T-cell (primary cell): ENCODE data around the gene RGPD8. TPM values are rescaled to one million over a fixed set of nuclear protein-coding genes. Genes with fewer than 3 reads are reported as not detected.
"Not testable (repeated sequence)": the region's sequence is repeated elsewhere in the genome, so short reads cannot be mapped to it uniquely, and the experiment has no call there.

ENCODE experiments used
- ATAC-seq, 4 experiments: fragments of 200-7000 bp in 3 of 4; fragments of 150-1000 bp in 1 of 4; cut with Tn5 transposase; replicated peaks in 1 of 4; 1 replicate in 3 of 4; 2 replicates in 1 of 4; pipeline ENCODE4 v1.10.0; 2021; ENCODE audit warnings: moderate library complexity in 3 of 4, mild to moderate bottlenecking in 2 of 4, moderate number of reproducible peaks in 1 of 4
- CTCF ChIA-PET, 2 donors: fragments of 300-600 bp; sonication (Branson Sonifier 250); formaldehyde crosslinking; loops; one replicate each; lab custom pipeline; 2022; ENCODE audit warnings: antibody characterized with exemption in 2 of 2; lab: Charles Lee
- POLR2A ChIA-PET, 2 donors: fragments of 300-600 bp; sonication (Branson Sonifier 250); formaldehyde crosslinking; loops; one replicate each; lab custom pipeline; 2022; ENCODE audit warnings: antibody characterized with exemption in 2 of 2; lab: Charles Lee
- DNase-seq, 35 experiments: peaks; one replicate each; pipeline versions ENCODE4 v3.0.0 to v3.0.0-alpha.2; 2013 to 2023
- H3K27ac ChIP-seq: one replicate; pipeline ENCODE4 v1.5.1; 2013; ENCODE audit warnings: low read length
- H3K27me3 ChIP-seq, 2 experiments: replicated peaks in 1 of 2; 1 replicate in 1 of 2; 2 replicates in 1 of 2; pipeline versions ENCODE4 v1.6.1 to v1.7.0; 2013; ENCODE audit warnings: low read length in 1 of 2, mixed read lengths in 1 of 2; ENCODE audit not compliant: control insufficient read depth in 2 of 2, insufficient read depth in 2 of 2; ENCODE audit errors: extremely low read depth in 1 of 2
- H3K36me3 ChIP-seq, 2 donors: 1 replicate in 1 of 2; 2 replicates in 1 of 2; pipeline versions ENCODE4 v1.6.1 to v1.7.0; 2013; ENCODE audit warnings: low read length in 1 of 2; ENCODE audit not compliant: control insufficient read depth in 2 of 2, insufficient read depth in 1 of 2; ENCODE audit errors: extremely low read depth in 1 of 2
- H3K4me1 ChIP-seq, 2 experiments: 1 replicate in 1 of 2; 2 replicates in 1 of 2; pipeline versions ENCODE4 v1.6.1 to v1.7.0; 2013; ENCODE audit warnings: low read length in 2 of 2, mixed read lengths in 1 of 2; ENCODE audit not compliant: insufficient read depth in 2 of 2, control insufficient read depth in 1 of 2; ENCODE audit errors: extremely low read depth in 1 of 2
- H3K4me3 ChIP-seq, 2 donors: 1 replicate in 1 of 2; 2 replicates in 1 of 2; pipeline versions ENCODE4 v1.5.1 to v1.7.0; 2013; ENCODE audit warnings: mild to moderate bottlenecking in 2 of 2, low read length in 1 of 2, moderate library complexity in 1 of 2; ENCODE audit not compliant: control insufficient read depth in 1 of 2; ENCODE audit errors: extremely low read depth in 1 of 2
- H3K9me3 ChIP-seq: 2 replicates; pipeline ENCODE4 v1.7.0; 2013
- H3K27ac Mint-ChIP-seq, 2 donors: one replicate each; pipeline ENCODE4 v1.8.0; 2020 to 2021; ENCODE audit warnings: mild to moderate bottlenecking in 2 of 2, mixed read lengths in 2 of 2
- H3K27me3 Mint-ChIP-seq, 2 donors: one replicate each; pipeline ENCODE4 v1.8.0; 2021 to 2022; ENCODE audit warnings: mixed read lengths in 2 of 2
- H3K36me3 Mint-ChIP-seq: one replicate; pipeline ENCODE4 v1.8.0; 2021; ENCODE audit warnings: mixed read lengths
- H3K4me1 Mint-ChIP-seq, 3 donors: one replicate each; pipeline ENCODE4 v1.8.0; 2020 to 2022; ENCODE audit warnings: mixed read lengths in 3 of 3, mild to moderate bottlenecking in 1 of 3
- H3K4me3 Mint-ChIP-seq, 3 donors: one replicate each; pipeline ENCODE4 v1.8.0; 2020 to 2022; ENCODE audit warnings: mild to moderate bottlenecking in 3 of 3, mixed read lengths in 3 of 3, moderate library complexity in 3 of 3
- H3K9me3 Mint-ChIP-seq, 3 donors: one replicate each; pipeline ENCODE4 v1.8.0; 2020 to 2022; ENCODE audit warnings: mixed read lengths in 3 of 3
- WGBS: methylation state at CpG from one replicate; pipeline ENCODE4 v1.1.5; 2013; ENCODE audit warnings: missing lambda C conversion rate; ENCODE audit not compliant: insufficient coverage; 5-methylcytosine and 5-hydroxymethylcytosine counted together
- total RNA-seq, 35 experiments: library from RNA in 6 of 35; stranded (reverse) in 6 of 35; fragments of 120-200 nt in 1 of 35; gene quantifications; one replicate each; pipeline versions ENCODE4 v1.2.1 to v1.2.4 and lab custom pipeline; 2013 to 2026

The RGPD8 gene
- total RNA-seq, 5 donors from 2014 or later (not counting 1 experiment from before 2014, with no cell fraction given): 10.8 to 61.4 (median 20.7) TPM

- H3K36me3 ChIP-seq, DNase-seq, H3K27ac ChIP-seq, H3K4me3 Mint-ChIP-seq, H3K4me1 ChIP-seq, ATAC-seq, H3K4me3 ChIP-seq, H3K36me3 Mint-ChIP-seq, H3K4me1 Mint-ChIP-seq, H3K9me3 ChIP-seq, H3K9me3 Mint-ChIP-seq, CTCF ChIA-PET, H3K27ac Mint-ChIP-seq: not testable (repeated sequence)
- H3K27me3 ChIP-seq: peaks cover 0 to 24% of the 10 kb centered on the region in 2 experiments
- POLR2A ChIA-PET: interaction anchor here in 1 of 2 donors (0.7 kb wide), 1 partner anchor 42 kb away, joined by 3 read pairs; no protein-coding TSS in a partner anchor
- H3K27me3 Mint-ChIP-seq: peaks cover 14 to 24% of the 10 kb centered on the region in 2 donors
- no CpG with 5 or more reads among the region's 6 CpGs for WGBS
These were observed 5.3 kb upstream of the RGPD8 start for GRCh38 chr2:112438603-112439261.

- H3K9me3 ChIP-seq, H3K4me1 ChIP-seq, POLR2A ChIA-PET, H3K4me3 ChIP-seq, DNase-seq, H3K27ac Mint-ChIP-seq, H3K4me3 Mint-ChIP-seq, H3K36me3 ChIP-seq, ATAC-seq, H3K4me1 Mint-ChIP-seq, H3K9me3 Mint-ChIP-seq, H3K36me3 Mint-ChIP-seq, CTCF ChIA-PET, H3K27ac ChIP-seq: not testable (repeated sequence)
- H3K27me3 Mint-ChIP-seq: peaks cover 14 to 25% of the 10 kb centered on the region in 2 donors
- peaks cover 0 to 24% of the 10 kb centered on the region in 2 experiments for H3K27me3 ChIP-seq
- 83% methylated on average over 14 of the region's 16 CpGs for WGBS
These were observed 4.0 kb upstream of the RGPD8 start for GRCh38 chr2:112437405-112437831.

- H3K4me3 ChIP-seq, H3K9me3 ChIP-seq, H3K4me1 ChIP-seq, H3K36me3 ChIP-seq, H3K27ac Mint-ChIP-seq, POLR2A ChIA-PET, H3K4me3 Mint-ChIP-seq, DNase-seq, H3K9me3 Mint-ChIP-seq, H3K36me3 Mint-ChIP-seq, H3K4me1 Mint-ChIP-seq, ATAC-seq, H3K27ac ChIP-seq: not testable (repeated sequence)
- H3K27me3 ChIP-seq: peaks cover 0 to 24% of the 10 kb centered on the region in 2 experiments
- CTCF ChIA-PET: interaction anchor here in 1 of 2 donors (0.7 kb wide), 1 partner anchor 310 kb away, joined by 4 read pairs; no protein-coding TSS in a partner anchor
- H3K27me3 Mint-ChIP-seq: peaks cover 14 to 25% of the 10 kb centered on the region in 2 donors
- WGBS: 96% methylated on average over 4 of the region's 10 CpGs
These were observed 3.5 kb upstream of the RGPD8 start for GRCh38 chr2:112436993-112437392.

GRCh38 chr2:112435716-112436431 lies 2.4 kb upstream of the RGPD8 start:
- H3K4me1 Mint-ChIP-seq: peaks cover 11 to 21% (median 17%) of the 10 kb centered on the region in 3 donors
- not testable (repeated sequence) for H3K4me3 Mint-ChIP-seq
- 91% methylated on average over 6 of the region's 18 CpGs for WGBS

GRCh38 chr2:112434890-112435715 lies 1.7 kb upstream of the RGPD8 start:
- H3K27ac ChIP-seq, CTCF ChIA-PET, H3K9me3 Mint-ChIP-seq, H3K36me3 ChIP-seq, H3K36me3 Mint-ChIP-seq, DNase-seq, H3K4me3 ChIP-seq, H3K4me3 Mint-ChIP-seq, POLR2A ChIA-PET, H3K4me1 ChIP-seq, ATAC-seq, H3K9me3 ChIP-seq, H3K27ac Mint-ChIP-seq: not testable (repeated sequence)
- Mint-ChIP-seq H3K4me1 (peaks cover 13 to 28% (median 20%) of the 10 kb centered on the region in 3 donors), H3K27me3 (peaks cover 10 to 21% of the 10 kb centered on the region in 2 donors)
- H3K27me3 ChIP-seq: peaks cover 0 to 21% of the 10 kb centered on the region in 2 experiments
- 94% methylated on average over 13 of the region's 33 CpGs for WGBS

More at GRCh38 chr2:112435716-112436431, 2.4 kb upstream of the RGPD8 start:
- H3K4me1 ChIP-seq, DNase-seq, H3K27ac Mint-ChIP-seq, CTCF ChIA-PET, H3K9me3 ChIP-seq, H3K36me3 Mint-ChIP-seq, H3K4me3 ChIP-seq, ATAC-seq, POLR2A ChIA-PET, H3K36me3 ChIP-seq, H3K27ac ChIP-seq, H3K9me3 Mint-ChIP-seq: not testable (repeated sequence)
- H3K27me3 ChIP-seq: peaks cover 0 to 21% of the 10 kb centered on the region in 2 experiments
- peaks cover 14 to 23% of the 10 kb centered on the region in 2 donors for H3K27me3 Mint-ChIP-seq
